KMS-11 (cell line): ENCODE results near the gene ZFR2.

ENCODE experiments used
- H2AFZ ChIP-seq: fragments of 200-600 bp; sonication (generic); 2 replicates; pipeline ENCODE4 v1.6.1; 2016; ENCODE audit warnings: antibody characterized with exemption, mixed run types, low read depth
- H3K27ac ChIP-seq: fragments of 200-600 bp; sonication (generic); 2 replicates; pipeline ENCODE4 v1.6.1; 2016; ENCODE audit warnings: mild to moderate bottlenecking, mixed run types
- H3K27me3 ChIP-seq: fragments of 200-600 bp; sonication (generic); 2 replicates; pipeline ENCODE4 v1.6.1; 2017; ENCODE audit warnings: mild to moderate bottlenecking, low read depth, mixed run types, moderate library complexity; ENCODE audit not compliant: insufficient read depth
- H3K36me3 ChIP-seq: fragments of 200-600 bp; sonication (generic); 2 replicates; pipeline ENCODE4 v1.6.1; 2017; ENCODE audit warnings: mild to moderate bottlenecking, mixed run types; ENCODE audit not compliant: insufficient read depth
- H3K4me1 ChIP-seq: fragments of 200-600 bp; sonication (generic); 2 replicates; pipeline ENCODE4 v1.6.1; 2016; ENCODE audit warnings: mild to moderate bottlenecking, low read depth, mixed run types; ENCODE audit not compliant: poor library complexity, severe bottlenecking
- H3K4me2 ChIP-seq: fragments of 200-600 bp; sonication (generic); 2 replicates; pipeline ENCODE4 v1.7.0; 2016; ENCODE audit warnings: mild to moderate bottlenecking, mixed run types
- H3K4me3 ChIP-seq: fragments of 200-600 bp; sonication (generic); IDR thresholded peaks from 2 replicates; pipeline ENCODE4 v1.6.1; 2017; ENCODE audit warnings: low read depth, low read length, mixed read lengths; ENCODE audit not compliant: insufficient read depth
- H3K79me2 ChIP-seq: fragments of 200-600 bp; sonication (generic); 2 replicates; pipeline ENCODE4 v1.6.1; 2016; ENCODE audit warnings: low read depth, mixed run types; ENCODE audit not compliant: insufficient read depth
- H3K9ac ChIP-seq: fragments of 200-600 bp; sonication (generic); 2 replicates; pipeline ENCODE4 v1.6.1; 2016; ENCODE audit warnings: mild to moderate bottlenecking, mixed run types
- H4K20me1 ChIP-seq: fragments of 200-600 bp; sonication (generic); 2 replicates; pipeline ENCODE4 v1.6.1; 2016; ENCODE audit warnings: mild to moderate bottlenecking, mixed run types; ENCODE audit not compliant: insufficient read depth
- CTCF ChIP-seq: fragments of 200-600 bp; sonication (generic); conservative IDR thresholded peaks from 2 replicates; pipeline ENCODE4 v1.6.1; 2017; ENCODE audit warnings: low read depth, mild to moderate bottlenecking, antibody characterized with exemption, low read length, moderate library complexity, mixed read lengths

The ZFR2 gene

GRCh38 chr19:3798137-3798536, 70.7 kb downstream of the ZFR2 start:
- Histone ChIP-seq H2AFZ (no peak overlapping the region), H3K27me3 (peaks cover 88% of the 10 kb centered on the region), H3K79me2 (no peaks in the 10 kb centered on the region), H3K36me3 (no peaks in the 10 kb centered on the region), H3K4me1 (no peaks in the 10 kb centered on the region), H3K9ac (no peak overlapping the region), H4K20me1 (no peaks in the 10 kb centered on the region), H3K4me3 (no peak overlapping the region), H3K27ac (no peak overlapping the region), H3K4me2 (no peak overlapping the region)
- no peak for TF ChIP-seq CTCF

- Histone ChIP-seq H3K4me2 (no peak overlapping the region), H3K27ac (no peak overlapping the region), H3K9ac (no peak overlapping the region), H3K79me2 (no peaks in the 10 kb centered on the region), H3K27me3 (peaks cover 85% of the 10 kb centered on the region), H3K4me1 (no peaks in the 10 kb centered on the region), H4K20me1 (no peaks in the 10 kb centered on the region), H3K36me3 (no peaks in the 10 kb centered on the region), H2AFZ (no peak overlapping the region), H3K4me3 (no peak overlapping the region)
- no peak for TF ChIP-seq CTCF
These were observed 72.5 kb downstream of the ZFR2 start for GRCh38 chr19:3796358-3796757.

- H3K27ac ChIP-seq: no peak overlapping the region
- H3K4me2 ChIP-seq: no peak overlapping the region
- TF ChIP-seq CTCF: no peak
- peaks cover 85% of the 10 kb centered on the region for H3K27me3 ChIP-seq
- H3K79me2 ChIP-seq: no peaks in the 10 kb centered on the region
- no peak overlapping the region for H2AFZ ChIP-seq
- H3K9ac ChIP-seq: no peak overlapping the region
- no peaks in the 10 kb centered on the region for H4K20me1 ChIP-seq
- H3K4me1 ChIP-seq: no peaks in the 10 kb centered on the region
- no peak overlapping the region for H3K4me3 ChIP-seq
- H3K36me3 ChIP-seq: no peaks in the 10 kb centered on the region
These were observed 75.0 kb downstream of the ZFR2 start for GRCh38 chr19:3793799-3794198.

GRCh38 chr19:3792114-3792513, 76.7 kb downstream of the ZFR2 start:
- Histone ChIP-seq H2AFZ (no peak overlapping the region), H3K4me2 (no peak overlapping the region), H3K27me3 (peaks cover 83% of the 10 kb centered on the region), H4K20me1 (no peaks in the 10 kb centered on the region), H3K4me3 (no peak overlapping the region), H3K4me1 (no peaks in the 10 kb centered on the region), H3K27ac (no peak overlapping the region), H3K9ac (no peak overlapping the region), H3K79me2 (no peaks in the 10 kb centered on the region), H3K36me3 (no peaks in the 10 kb centered on the region)
- no peak for TF ChIP-seq CTCF
